Stimulated activated CD4-positive, alpha-beta T cell treated with anti-CD3 and anti-CD28 coated beads, Interleukin-2, amount 100 ng/mL, for 48 hours (primary cell): ENCODE data around the gene FTSJ1.
"Not testable (repeated sequence)": the region's sequence is repeated elsewhere in the genome, so short reads cannot be mapped to it uniquely, and the experiment has no call there.

ENCODE experiments used
- DNase-seq, 2 donors: peaks; one replicate each; pipeline ENCODE4 v3.0.0-alpha.2; 2020

FTSJ1 gene

GRCh38 chrX:48475774-48476577, at the start of gene FTSJ1:
FTSJ1 (plus strand) TSS chrX:48476199; CDS start chrX:48478048, 1,849 bp downstream.
- DNase-seq, result peak; percentile 65 to 66

GRCh38 chrX:48427027-48427716, 48.8 kb upstream of the FTSJ1 start:
- not testable (repeated sequence) for DNase-seq

GRCh38 chrX:48429606-48430005, 46.4 kb upstream of the FTSJ1 start:
- DNase-seq, result not testable (repeated sequence)

- not testable (repeated sequence) for DNase-seq
Measured at GRCh38 chrX:48430166-48430565, 45.8 kb upstream of the FTSJ1 start.

GRCh38 chrX:48433713-48434112, 42.3 kb upstream of the FTSJ1 start:
- not testable (repeated sequence) for DNase-seq

GRCh38 chrX:48447201-48447600, 28.8 kb upstream of the FTSJ1 start:
- not testable (repeated sequence) for DNase-seq

- DNase-seq, result no peak
Measured at GRCh38 chrX:48450076-48450475, 25.9 kb upstream of the FTSJ1 start.

GRCh38 chrX:48451708-48452107, 24.3 kb upstream of the FTSJ1 start:
- DNase-seq, result no peak

GRCh38 chrX:48456628-48457331, 19.2 kb upstream of the FTSJ1 start:
- DNase-seq, result no peak

- DNase-seq, result no peak
Measured at GRCh38 chrX:48458711-48459110, 17.3 kb upstream of the FTSJ1 start.

- no peak for DNase-seq
Measured at GRCh38 chrX:48459483-48459882, 16.5 kb upstream of the FTSJ1 start.

GRCh38 chrX:48460031-48460430, 16.0 kb upstream of the FTSJ1 start:
- DNase-seq, result no peak

- DNase-seq, result no peak
Measured at GRCh38 chrX:48460606-48461005, 15.4 kb upstream of the FTSJ1 start.

GRCh38 chrX:48461830-48462229, 14.2 kb upstream of the FTSJ1 start:
- DNase-seq, result no peak

- DNase-seq, result no peak
Measured at GRCh38 chrX:48465336-48465933, 10.6 kb upstream of the FTSJ1 start.

GRCh38 chrX:48466696-48467095, 9.3 kb upstream of the FTSJ1 start:
- peak; percentile 36 for DNase-seq

- no peak for DNase-seq
Measured at GRCh38 chrX:48467281-48467761, 8.7 kb upstream of the FTSJ1 start.

GRCh38 chrX:48468247-48468671, 7.7 kb upstream of the FTSJ1 start:
- peak; percentile 23 to 29 for DNase-seq

GRCh38 chrX:48468693-48469691, 7.0 kb upstream of the FTSJ1 start:
- peak; percentile 24 to 25 for DNase-seq

GRCh38 chrX:48470110-48470832, 5.7 kb upstream of the FTSJ1 start, which contains the start of gene SLC38A5:
SLC38A5 (minus strand) TSS chrX:48470260; CDS start chrX:48467924, 2,336 bp downstream.
- no peak for DNase-seq

GRCh38 chrX:48470833-48471118, 5.2 kb upstream of the FTSJ1 start:
- DNase-seq, result no peak
